Gastroesophageal sphincter (tissue), 3 donors: Measurements from ENCODE around the gene PAAF1.

Source experiments
- EP300 ChIP-seq: sonication (generic); formaldehyde crosslinking; IDR thresholded peaks from one replicate; pipeline ENCODE4 v1.6.1; 2017; ENCODE audit warnings: antibody characterized with exemption, mild to moderate bottlenecking
- POLR2A ChIP-seq, 2 donors: fragments of 450-650 bp; IDR thresholded peaks; one replicate each; pipeline ENCODE4 v1.6.1; 2017; ENCODE audit warnings: antibody characterized with exemption in 2 of 2, mild to moderate bottlenecking in 2 of 2, moderate library complexity in 1 of 2
- POLR2AphosphoS5 ChIP-seq: sonication (generic); formaldehyde crosslinking; IDR thresholded peaks from one replicate; pipeline ENCODE4 v1.6.1; 2017; ENCODE audit warnings: antibody characterized with exemption
- TF ChIP-seq, protein P1 (sequence below), 4 experiments: fragments of 200-600 bp in 2 of 4; fragments of 450-650 bp in 2 of 4; sonication (generic) in 1 of 4; IDR thresholded peaks; one replicate each; pipeline ENCODE4 v1.5.1; 2017 to 2019; ENCODE audit warnings: antibody characterized with exemption in 4 of 4, mild to moderate bottlenecking in 2 of 4, moderate library complexity in 2 of 4

DNA sequence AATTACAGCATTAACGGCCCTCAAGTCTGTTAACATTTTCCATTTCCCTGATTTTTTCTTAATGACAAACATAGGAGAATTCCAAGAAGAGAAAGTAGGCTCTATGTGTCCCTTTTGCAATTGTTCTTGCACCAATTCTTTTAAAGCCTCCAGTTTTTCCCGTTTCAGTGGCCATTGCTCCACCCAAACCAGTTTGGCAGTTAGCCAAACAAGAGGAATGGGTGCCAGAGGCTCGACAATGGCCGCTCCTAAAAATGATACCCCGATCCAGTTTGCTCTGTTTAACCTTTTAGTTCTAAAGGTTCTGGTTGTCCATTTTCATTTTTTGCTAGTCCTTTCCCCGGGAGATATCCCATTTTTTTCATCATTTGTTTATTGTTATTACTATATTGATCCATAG, 67.3 kb downstream of the PAAF1 start:
- TF ChIP-seq, protein P1, sequence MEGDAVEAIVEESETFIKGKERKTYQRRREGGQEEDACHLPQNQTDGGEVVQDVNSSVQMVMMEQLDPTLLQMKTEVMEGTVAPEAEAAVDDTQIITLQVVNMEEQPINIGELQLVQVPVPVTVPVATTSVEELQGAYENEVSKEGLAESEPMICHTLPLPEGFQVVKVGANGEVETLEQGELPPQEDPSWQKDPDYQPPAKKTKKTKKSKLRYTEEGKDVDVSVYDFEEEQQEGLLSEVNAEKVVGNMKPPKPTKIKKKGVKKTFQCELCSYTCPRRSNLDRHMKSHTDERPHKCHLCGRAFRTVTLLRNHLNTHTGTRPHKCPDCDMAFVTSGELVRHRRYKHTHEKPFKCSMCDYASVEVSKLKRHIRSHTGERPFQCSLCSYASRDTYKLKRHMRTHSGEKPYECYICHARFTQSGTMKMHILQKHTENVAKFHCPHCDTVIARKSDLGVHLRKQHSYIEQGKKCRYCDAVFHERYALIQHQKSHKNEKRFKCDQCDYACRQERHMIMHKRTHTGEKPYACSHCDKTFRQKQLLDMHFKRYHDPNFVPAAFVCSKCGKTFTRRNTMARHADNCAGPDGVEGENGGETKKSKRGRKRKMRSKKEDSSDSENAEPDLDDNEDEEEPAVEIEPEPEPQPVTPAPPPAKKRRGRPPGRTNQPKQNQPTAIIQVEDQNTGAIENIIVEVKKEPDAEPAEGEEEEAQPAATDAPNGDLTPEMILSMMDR (IDR thresholded peaks at IDR 0.05), result no peak
- no peak for TF ChIP-seq POLR2AphosphoS5
- no peak for TF ChIP-seq POLR2A (IDR thresholded peaks at IDR 0.05)
- no peak for TF ChIP-seq EP300
